Measurements from ENCODE around the gene AHRR.
A peak's percentile ranks its signal among the peaks of the same experiment; 100 is the strongest.

The AHRR gene

DNA sequence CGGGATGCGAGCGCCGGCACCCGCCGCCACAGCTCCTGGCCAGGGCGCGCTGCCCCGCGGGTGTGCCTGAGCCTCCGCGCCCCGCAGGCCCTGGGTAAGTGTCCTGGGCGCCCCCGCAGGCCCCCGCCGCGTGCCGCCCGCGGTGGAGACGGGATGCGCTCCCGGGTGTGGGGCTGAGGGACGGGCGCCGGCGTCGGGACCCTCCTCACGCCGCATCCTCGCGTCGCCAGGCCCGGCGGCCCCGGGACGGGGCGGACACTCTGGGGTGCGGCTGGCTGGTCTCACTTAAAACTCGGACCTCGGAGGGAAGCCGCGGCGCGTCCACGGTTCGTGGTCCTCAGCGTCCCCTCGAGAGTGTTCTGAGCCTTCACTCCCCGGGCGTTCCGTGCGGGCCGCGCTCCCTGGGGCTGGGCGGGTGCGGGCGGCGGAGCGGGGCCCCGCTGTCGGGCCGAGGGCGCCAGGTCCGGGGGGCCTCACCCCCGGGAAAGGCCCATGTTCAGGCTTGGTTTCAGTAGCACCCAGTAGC lies 275 bp downstream of the AHRR start:
- Histone ChIP-seq H3K4me3 (ENCODE audit: low read depth, low read length) (peak overlapping the region; percentile 72), H3K4me1 (ENCODE audit: control insufficient read depth, insufficient read depth, low read length) (0 out of 2 replicates have a peak, but pooled peaks cover 4% of the 10 kb centered on the region), H3K27me3 (ENCODE audit: control insufficient read depth, insufficient read depth, low read length) (peaks cover 59% of the 10 kb centered on the region), H3K36me3 (ENCODE audit: control insufficient read depth, insufficient read depth, low read length) (no peaks in the 10 kb centered on the region), H3K9me3 (ENCODE audit: control insufficient read depth, insufficient read depth, low read length) (no peaks in the 10 kb centered on the region), H3K9ac (ENCODE audit: low read depth, low read length) (no peak overlapping the region), H3K27ac (ENCODE audit: low read depth, low read length) (no peak overlapping the region)

DNA sequence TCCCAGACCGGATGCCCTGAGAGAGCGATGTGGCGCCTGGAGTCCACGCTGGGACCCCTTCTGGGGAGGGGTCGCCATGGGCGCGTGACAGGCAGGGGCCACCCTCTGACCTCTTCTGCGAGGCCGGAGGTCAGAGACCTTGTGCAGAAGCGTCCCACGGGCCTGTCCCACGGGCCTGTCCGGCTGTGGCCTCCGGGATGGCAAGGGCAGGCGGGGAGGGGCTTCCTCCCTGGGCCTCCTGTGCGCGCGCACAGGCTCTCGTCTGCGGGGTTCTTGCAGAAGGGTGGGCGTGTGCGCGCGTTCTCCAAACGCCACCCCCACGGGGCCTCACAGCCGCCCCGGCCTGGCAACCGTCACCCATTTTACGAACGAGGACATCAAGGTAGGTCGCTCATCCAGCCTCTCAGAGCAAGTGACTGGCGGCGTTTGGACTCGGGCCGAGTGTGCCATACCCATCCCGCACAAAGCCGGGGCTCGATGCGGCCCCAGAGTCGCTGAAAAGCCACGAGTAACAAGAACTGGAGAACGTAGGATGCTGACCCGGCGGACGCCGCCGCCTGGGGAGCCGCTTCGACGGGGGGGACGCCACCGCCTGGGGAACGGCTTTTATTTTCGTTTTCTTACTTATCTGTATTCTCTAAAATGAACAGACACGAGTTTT lies 897 bp downstream of the AHRR start:
- Histone ChIP-seq H3K9me3 (ENCODE audit: control insufficient read depth, insufficient read depth, low read length) (no peaks in the 10 kb centered on the region), H3K27me3 (ENCODE audit: control insufficient read depth, insufficient read depth, low read length) (peaks cover 59% of the 10 kb centered on the region), H3K9ac (ENCODE audit: low read depth, low read length) (no peak overlapping the region), H3K27ac (ENCODE audit: low read depth, low read length) (no peak overlapping the region), H3K36me3 (ENCODE audit: control insufficient read depth, insufficient read depth, low read length) (no peaks in the 10 kb centered on the region), H3K4me1 (ENCODE audit: control insufficient read depth, insufficient read depth, low read length) (0 out of 2 replicates have a peak, but pooled peaks cover under 1% of the 10 kb centered on the region), H3K4me3 (ENCODE audit: low read depth, low read length) (peak overlapping the region; percentile 72; the same call in 1 of the 2 replicates)

DNA sequence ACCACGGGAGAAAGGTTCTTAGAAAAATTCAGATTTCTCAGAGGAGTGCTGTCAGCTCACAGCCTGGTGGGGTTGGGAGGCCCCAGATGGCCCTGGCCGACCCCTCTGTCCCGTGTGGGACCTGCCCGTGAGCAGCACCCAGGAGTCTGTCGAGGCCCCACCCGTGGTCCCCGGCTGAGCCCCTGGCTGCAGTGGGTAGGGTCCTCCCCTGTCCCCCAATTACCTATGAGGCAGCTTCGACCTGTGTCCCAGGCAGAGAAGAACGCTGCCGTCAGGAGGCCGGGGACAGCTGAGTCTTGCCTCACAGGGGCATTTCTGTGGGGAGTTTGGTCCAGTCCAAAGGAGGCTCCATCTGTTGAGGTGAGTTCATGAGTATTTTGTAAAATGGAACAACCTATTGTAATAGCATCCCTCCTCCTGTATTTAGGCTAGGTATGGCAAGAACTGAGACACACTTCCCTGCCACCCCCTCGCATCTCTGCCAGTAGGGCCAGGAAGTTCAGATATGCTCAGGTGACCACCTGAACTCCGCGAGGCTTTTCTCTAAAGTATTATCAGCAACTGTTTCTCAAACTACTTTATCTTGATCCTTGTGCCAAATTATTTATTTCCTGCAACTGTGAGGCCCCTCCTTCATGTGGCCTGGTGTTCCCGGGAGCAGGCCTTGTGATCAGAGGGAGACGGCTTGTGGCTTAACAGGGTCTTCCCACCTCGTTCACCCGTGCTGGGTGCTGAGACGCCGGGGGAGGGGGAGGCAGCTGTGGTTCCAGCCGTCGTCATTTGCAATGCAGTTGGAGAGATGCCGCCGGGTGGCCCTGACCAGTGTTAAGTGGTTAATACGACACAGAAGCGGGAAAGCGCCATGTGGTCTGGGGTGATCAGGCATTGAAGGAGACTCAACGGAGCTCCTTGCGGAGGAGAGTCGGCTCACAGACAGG lies 1.7 kb downstream of the AHRR start:
- no peak overlapping the region for H3K27ac ChIP-seq (ENCODE audit: low read depth, low read length)
- no peaks in the 10 kb centered on the region for H3K9me3 ChIP-seq (ENCODE audit: control insufficient read depth, insufficient read depth, low read length)
- H3K4me1 ChIP-seq (ENCODE audit: control insufficient read depth, insufficient read depth, low read length): no peaks in the 10 kb centered on the region
- H3K36me3 ChIP-seq (ENCODE audit: control insufficient read depth, insufficient read depth, low read length): no peaks in the 10 kb centered on the region
- H3K9ac ChIP-seq (ENCODE audit: low read depth, low read length): no peak overlapping the region
- peaks cover 59% of the 10 kb centered on the region for H3K27me3 ChIP-seq (ENCODE audit: control insufficient read depth, insufficient read depth, low read length)
- no peak overlapping the region for H3K4me3 ChIP-seq (ENCODE audit: low read depth, low read length)

DNA sequence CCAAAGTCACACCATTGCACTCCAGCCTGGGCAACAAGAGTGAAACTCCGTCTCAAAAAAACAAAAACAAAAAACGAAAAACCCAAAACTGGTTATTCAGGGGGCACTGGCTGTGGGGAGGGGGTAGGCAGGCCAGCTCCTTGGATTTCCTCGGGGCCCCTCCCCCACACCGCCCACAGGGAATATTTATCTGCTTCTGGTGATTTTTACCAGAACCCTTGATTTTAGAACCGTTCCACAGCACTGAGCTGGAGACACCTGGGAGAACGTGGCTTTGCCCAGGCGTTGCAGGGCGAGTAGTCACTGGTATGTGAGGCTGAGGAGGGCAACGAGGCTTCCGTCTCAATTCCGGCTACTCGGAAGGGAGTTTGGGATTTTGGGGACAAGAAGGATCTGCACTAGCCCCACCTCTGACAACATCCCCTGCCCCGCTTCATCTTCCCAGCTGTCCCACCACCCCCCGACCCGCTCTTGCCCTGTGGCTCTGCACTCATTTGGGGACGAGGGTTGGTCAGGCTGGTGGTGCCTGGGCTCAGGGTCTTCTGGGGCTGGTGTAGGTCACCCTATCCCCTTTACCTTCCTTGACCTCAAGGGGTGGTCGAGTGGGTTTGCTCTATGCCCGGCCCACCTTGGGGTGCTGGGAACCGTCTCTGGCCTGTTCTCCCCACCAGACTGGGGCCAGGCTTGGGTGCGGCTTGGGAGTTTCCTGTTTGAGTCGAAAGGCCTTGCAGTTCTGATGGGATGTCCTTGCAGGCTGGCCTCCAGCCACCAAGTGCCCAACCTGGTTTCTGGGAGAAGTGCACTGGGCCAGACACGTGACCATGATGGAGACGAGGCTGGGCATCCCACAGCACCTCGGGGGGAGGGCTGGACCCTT lies 3.5 kb downstream of the AHRR start:
- Histone ChIP-seq H3K36me3 (ENCODE audit: control insufficient read depth, insufficient read depth, low read length) (no peaks in the 10 kb centered on the region), H3K27ac (ENCODE audit: low read depth, low read length) (no peak overlapping the region), H3K9me3 (ENCODE audit: control insufficient read depth, insufficient read depth, low read length) (no peaks in the 10 kb centered on the region), H3K4me1 (ENCODE audit: control insufficient read depth, insufficient read depth, low read length) (no peaks in the 10 kb centered on the region), H3K4me3 (ENCODE audit: low read depth, low read length) (no peak overlapping the region), H3K9ac (ENCODE audit: low read depth, low read length) (no peak overlapping the region), H3K27me3 (ENCODE audit: control insufficient read depth, insufficient read depth, low read length) (peaks cover 43% of the 10 kb centered on the region)

DNA sequence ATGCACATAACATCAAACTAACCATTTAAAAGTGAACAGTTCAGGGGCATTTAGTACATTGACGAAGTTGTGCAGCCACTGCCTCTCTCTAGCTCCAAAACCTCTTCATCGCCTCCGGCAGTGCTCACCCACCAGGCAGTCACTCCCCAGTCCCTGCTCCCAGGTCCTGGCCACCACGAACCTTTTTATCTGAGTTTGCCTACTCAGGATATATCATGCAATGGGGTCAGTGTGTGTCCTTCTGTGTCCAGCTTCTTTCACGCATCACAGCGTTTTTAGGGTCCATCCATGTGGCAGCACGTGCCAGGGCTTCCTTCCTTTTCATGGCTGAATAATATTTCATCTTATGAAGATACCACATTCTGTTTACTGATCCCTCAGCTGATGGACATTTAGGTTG lies 4.6 kb downstream of the AHRR start:
- no peaks in the 10 kb centered on the region for H3K9me3 ChIP-seq (ENCODE audit: control insufficient read depth, insufficient read depth, low read length)

DNA sequence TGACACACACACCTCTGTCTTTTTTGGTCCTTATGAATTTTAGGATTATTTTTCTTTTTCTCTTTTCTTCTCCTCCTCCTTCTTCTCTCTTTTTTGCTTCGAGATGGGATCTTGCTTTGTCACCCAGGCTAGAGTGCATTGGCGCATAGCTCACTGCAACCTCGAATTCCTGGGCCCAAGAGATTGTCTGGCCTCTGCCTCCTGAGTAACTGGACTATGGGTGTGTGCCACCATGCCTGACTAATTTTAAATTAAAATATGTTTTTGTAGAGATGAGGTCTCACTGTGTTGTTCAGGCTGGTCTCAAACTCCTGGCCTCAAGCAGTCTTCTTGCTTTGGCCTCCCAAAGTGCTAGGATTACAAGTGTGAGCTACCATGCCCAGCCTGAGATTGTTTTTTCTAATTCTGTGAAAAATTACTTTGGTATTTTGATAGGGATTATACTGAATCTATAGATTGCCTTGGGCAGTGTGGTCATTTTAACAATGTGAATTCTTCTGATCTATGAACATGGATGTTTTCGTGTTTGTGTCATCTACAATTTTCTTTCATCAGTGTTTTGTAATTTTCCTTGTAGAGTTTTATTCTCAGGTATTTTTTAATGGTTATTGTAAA lies 7.7 kb downstream of the AHRR start:
- Histone ChIP-seq H3K9ac (ENCODE audit: low read depth, low read length) (no peak overlapping the region), H3K4me3 (ENCODE audit: low read depth, low read length) (no peak overlapping the region), H3K27me3 (ENCODE audit: control insufficient read depth, insufficient read depth, low read length) (0 out of 2 replicates have a peak, but pooled peaks cover 3% of the 10 kb centered on the region), H3K27ac (ENCODE audit: low read depth, low read length) (no peak overlapping the region), H3K36me3 (ENCODE audit: control insufficient read depth, insufficient read depth, low read length) (no peaks in the 10 kb centered on the region), H3K9me3 (ENCODE audit: control insufficient read depth, insufficient read depth, low read length) (no peaks in the 10 kb centered on the region), H3K4me1 (ENCODE audit: control insufficient read depth, insufficient read depth, low read length) (no peaks in the 10 kb centered on the region)

More for the DNA sequence above, 4.6 kb downstream of the AHRR start:
- no peak overlapping the region for H3K9ac ChIP-seq (ENCODE audit: low read depth, low read length)
- peaks cover 31% of the 10 kb centered on the region for H3K27me3 ChIP-seq (ENCODE audit: control insufficient read depth, insufficient read depth, low read length)
- no peak overlapping the region for H3K27ac ChIP-seq (ENCODE audit: low read depth, low read length)
- no peak overlapping the region for H3K4me3 ChIP-seq (ENCODE audit: low read depth, low read length)
- H3K36me3 ChIP-seq (ENCODE audit: control insufficient read depth, insufficient read depth, low read length): no peaks in the 10 kb centered on the region
- H3K4me1 ChIP-seq (ENCODE audit: control insufficient read depth, insufficient read depth, low read length): no peaks in the 10 kb centered on the region

DNA sequence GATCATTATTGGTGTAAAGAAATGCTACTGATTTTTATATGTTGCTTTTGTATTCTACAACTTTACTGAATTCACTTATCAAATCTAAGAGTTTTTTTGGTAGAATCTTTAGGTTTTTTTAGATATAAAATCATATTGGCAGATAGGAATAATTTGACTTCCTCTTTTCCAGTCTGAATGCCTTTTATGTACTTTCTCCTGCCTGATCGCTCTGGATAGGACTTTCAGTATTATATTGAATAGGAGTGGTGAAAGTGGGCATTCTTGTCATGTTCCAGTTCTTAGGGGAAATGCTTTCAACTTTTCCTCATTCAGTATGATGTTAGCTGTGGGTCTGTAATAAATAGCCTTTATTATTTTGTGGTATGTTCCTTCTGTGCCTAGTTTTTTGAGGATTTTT lies 8.3 kb downstream of the AHRR start:
- Histone ChIP-seq H3K27ac (ENCODE audit: low read depth, low read length) (no peak overlapping the region), H3K4me3 (ENCODE audit: low read depth, low read length) (no peak overlapping the region), H3K36me3 (ENCODE audit: control insufficient read depth, insufficient read depth, low read length) (no peaks in the 10 kb centered on the region), H3K4me1 (ENCODE audit: control insufficient read depth, insufficient read depth, low read length) (no peaks in the 10 kb centered on the region), H3K27me3 (ENCODE audit: control insufficient read depth, insufficient read depth, low read length) (0 out of 2 replicates have a peak, but pooled peaks cover 3% of the 10 kb centered on the region), H3K9ac (ENCODE audit: low read depth, low read length) (no peak overlapping the region), H3K9me3 (ENCODE audit: control insufficient read depth, insufficient read depth, low read length) (no peaks in the 10 kb centered on the region)

DNA sequence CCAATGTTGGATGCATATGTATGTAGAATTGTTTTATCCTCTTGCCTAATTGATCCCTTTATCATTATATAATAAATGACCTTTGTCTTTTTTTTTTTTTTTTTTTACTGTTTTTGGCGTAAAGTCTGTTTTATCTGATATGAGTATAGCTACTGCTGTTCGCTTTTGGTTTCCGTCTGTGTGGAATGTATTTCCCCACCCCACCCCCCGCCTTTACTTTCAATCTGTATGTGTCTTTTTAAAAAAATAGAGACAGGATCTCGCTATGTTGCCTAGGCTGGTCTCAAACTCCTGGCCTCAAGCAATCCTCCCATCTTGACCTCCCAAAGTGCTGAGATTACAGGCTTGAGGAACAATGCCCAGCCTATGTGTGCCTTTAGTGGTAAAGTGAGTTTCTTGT lies 11.3 kb downstream of the AHRR start:
- no peak overlapping the region for H3K4me3 ChIP-seq (ENCODE audit: low read depth, low read length)

DNA sequence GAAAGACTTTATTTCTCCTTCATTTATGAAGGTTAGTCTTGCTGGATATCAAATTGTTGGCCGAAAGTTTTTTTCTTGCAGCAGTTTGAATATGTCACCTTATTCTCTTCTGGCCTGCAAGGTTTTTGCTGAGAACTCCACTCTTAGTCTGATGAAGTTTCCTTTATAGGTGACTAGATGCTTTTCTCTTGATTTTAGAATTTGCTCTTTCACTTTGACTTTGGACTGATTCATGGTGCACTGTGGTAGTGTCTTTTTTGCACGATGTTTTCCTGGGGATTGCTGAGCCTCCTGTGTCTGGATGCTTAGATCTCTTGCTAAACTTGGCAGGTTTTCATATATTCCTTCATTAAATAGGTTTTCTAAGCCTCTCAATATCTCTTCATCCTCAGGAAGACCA lies 12.4 kb downstream of the AHRR start:
- Histone ChIP-seq H3K4me1 (ENCODE audit: control insufficient read depth, insufficient read depth, low read length) (no peaks in the 10 kb centered on the region; the same call in 1 of the 2 replicates), H3K36me3 (ENCODE audit: control insufficient read depth, insufficient read depth, low read length) (no peaks in the 10 kb centered on the region), H3K4me3 (ENCODE audit: low read depth, low read length) (no peak overlapping the region), H3K9ac (ENCODE audit: low read depth, low read length) (no peak overlapping the region), H3K27me3 (ENCODE audit: control insufficient read depth, insufficient read depth, low read length) (no peaks in the 10 kb centered on the region), H3K9me3 (ENCODE audit: control insufficient read depth, insufficient read depth, low read length) (no peaks in the 10 kb centered on the region), H3K27ac (ENCODE audit: low read depth, low read length) (no peak overlapping the region)

More for the DNA sequence above, 11.3 kb downstream of the AHRR start:
- H3K36me3 ChIP-seq (ENCODE audit: control insufficient read depth, insufficient read depth, low read length): no peaks in the 10 kb centered on the region
- no peaks in the 10 kb centered on the region for H3K9me3 ChIP-seq (ENCODE audit: control insufficient read depth, insufficient read depth, low read length)
- H3K27ac ChIP-seq (ENCODE audit: low read depth, low read length): no peak overlapping the region
- H3K27me3 ChIP-seq (ENCODE audit: control insufficient read depth, insufficient read depth, low read length): no peaks in the 10 kb centered on the region
- H3K9ac ChIP-seq (ENCODE audit: low read depth, low read length): no peak overlapping the region
- H3K4me1 ChIP-seq (ENCODE audit: control insufficient read depth, insufficient read depth, low read length): no peaks in the 10 kb centered on the region; the same call in 1 of the 2 replicates

Measured in HUES48 (cell line).